Mucosa of descending colon (tissue), 3 donors: Measurements from ENCODE around the gene GREB1. TPM values are rescaled to one million over a fixed set of nuclear protein-coding genes. Genes with fewer than 3 reads are reported as not detected.

ENCODE experiments used
- ATAC-seq: fragments of 200-7000 bp; cut with Tn5 transposase; one replicate; pipeline ENCODE4 v1.9.1; 2020; ENCODE audit warnings: mild to moderate bottlenecking, moderate library complexity
- DNase-seq, 3 donors: peaks; one replicate each; pipeline ENCODE4 v3.0.0-alpha.2; 2020
- H3K36me3 ChIP-seq: fragments of 200-600 bp; one replicate; pipeline ENCODE4 v1.8.0; 2021; ENCODE audit warnings: low read depth, mild to moderate bottlenecking
- H3K4me1 ChIP-seq: fragments of 200-600 bp; one replicate; pipeline ENCODE4 v1.8.0; 2021; ENCODE audit warnings: low read depth, mild to moderate bottlenecking
- H3K4me3 ChIP-seq: fragments of 200-600 bp; one replicate; pipeline ENCODE4 v1.8.0; 2021; ENCODE audit warnings: mild to moderate bottlenecking
- H3K9me3 ChIP-seq: fragments of 200-600 bp; one replicate; pipeline ENCODE4 v1.8.0; 2021; ENCODE audit warnings: mild to moderate bottlenecking
- intact Hi-C, 2 donors: fragments of 100-400 bp; cut with DNase I in 1 of 2; cut with micrococcal nuclease in 1 of 2; formaldehyde crosslinking; loops; one replicate each; pipeline versions ENCODE4 v1.11.0 to v1.11.1; 2022; cut with DNase I, micrococcal nuclease
- total RNA-seq, 3 donors: library from RNA; stranded (reverse); fragmentation: NEBNext Ultra II Directional in 2 of 3; extraction: Animal tissue kit (Norgen Biotek cat#: 25700) in 2 of 3; gene quantifications; one replicate each; pipeline versions ENCODE4 v1.2.1 to v1.2.4, GENCODE V29; 2021 to 2023
- TF ChIP-seq, protein P1 (sequence below): fragments of 200-600 bp; IDR thresholded peaks from one replicate; pipeline ENCODE4 v1.8.0; 2022; ENCODE audit warnings: antibody characterized with exemption, mild to moderate bottlenecking
- donor health status: DM: no; HTN: no; CAD: no; lungs with moderate emphysema.
- donor health status: DM: no; HTN: no; CAD: no.
- donor health status: DM: no; HTN: yes; CAD: no.

The GREB1 gene
- total RNA-seq, 3 donors from 2014 or later: 1.4 to 2.5 (median 1.6) TPM

DNA sequence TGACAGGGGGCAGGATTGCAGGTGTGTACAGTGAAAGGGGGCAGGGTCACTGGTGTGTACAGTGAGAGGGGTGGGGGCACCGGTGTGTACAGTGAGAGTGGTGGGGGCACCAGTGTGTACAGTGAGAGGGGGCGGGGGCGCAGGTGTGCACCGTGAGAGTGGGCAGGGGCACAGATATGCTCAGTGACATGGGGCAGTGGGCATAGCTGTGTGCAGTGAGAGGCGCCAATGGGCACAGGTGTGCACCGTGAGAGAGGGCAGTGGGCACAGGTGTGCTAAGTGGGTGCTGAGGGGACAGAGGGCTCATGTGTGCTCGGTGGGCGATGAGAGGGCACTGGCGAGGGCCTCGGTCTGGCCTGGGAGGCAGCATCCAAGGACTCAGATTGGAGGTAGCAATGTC lies 63.0 kb downstream of the GREB1 start:
- intact Hi-C loops: no loop called here
- no peaks in the 10 kb centered on the region for H3K9me3 ChIP-seq
- H3K4me3 ChIP-seq: no peak overlapping the region
- no peaks in the 10 kb centered on the region for H3K4me1 ChIP-seq
- ATAC-seq: no peak
- H3K36me3 ChIP-seq: no peaks in the 10 kb centered on the region
- DNase-seq: no peak
- TF ChIP-seq, protein P1, sequence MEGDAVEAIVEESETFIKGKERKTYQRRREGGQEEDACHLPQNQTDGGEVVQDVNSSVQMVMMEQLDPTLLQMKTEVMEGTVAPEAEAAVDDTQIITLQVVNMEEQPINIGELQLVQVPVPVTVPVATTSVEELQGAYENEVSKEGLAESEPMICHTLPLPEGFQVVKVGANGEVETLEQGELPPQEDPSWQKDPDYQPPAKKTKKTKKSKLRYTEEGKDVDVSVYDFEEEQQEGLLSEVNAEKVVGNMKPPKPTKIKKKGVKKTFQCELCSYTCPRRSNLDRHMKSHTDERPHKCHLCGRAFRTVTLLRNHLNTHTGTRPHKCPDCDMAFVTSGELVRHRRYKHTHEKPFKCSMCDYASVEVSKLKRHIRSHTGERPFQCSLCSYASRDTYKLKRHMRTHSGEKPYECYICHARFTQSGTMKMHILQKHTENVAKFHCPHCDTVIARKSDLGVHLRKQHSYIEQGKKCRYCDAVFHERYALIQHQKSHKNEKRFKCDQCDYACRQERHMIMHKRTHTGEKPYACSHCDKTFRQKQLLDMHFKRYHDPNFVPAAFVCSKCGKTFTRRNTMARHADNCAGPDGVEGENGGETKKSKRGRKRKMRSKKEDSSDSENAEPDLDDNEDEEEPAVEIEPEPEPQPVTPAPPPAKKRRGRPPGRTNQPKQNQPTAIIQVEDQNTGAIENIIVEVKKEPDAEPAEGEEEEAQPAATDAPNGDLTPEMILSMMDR: no peak

DNA sequence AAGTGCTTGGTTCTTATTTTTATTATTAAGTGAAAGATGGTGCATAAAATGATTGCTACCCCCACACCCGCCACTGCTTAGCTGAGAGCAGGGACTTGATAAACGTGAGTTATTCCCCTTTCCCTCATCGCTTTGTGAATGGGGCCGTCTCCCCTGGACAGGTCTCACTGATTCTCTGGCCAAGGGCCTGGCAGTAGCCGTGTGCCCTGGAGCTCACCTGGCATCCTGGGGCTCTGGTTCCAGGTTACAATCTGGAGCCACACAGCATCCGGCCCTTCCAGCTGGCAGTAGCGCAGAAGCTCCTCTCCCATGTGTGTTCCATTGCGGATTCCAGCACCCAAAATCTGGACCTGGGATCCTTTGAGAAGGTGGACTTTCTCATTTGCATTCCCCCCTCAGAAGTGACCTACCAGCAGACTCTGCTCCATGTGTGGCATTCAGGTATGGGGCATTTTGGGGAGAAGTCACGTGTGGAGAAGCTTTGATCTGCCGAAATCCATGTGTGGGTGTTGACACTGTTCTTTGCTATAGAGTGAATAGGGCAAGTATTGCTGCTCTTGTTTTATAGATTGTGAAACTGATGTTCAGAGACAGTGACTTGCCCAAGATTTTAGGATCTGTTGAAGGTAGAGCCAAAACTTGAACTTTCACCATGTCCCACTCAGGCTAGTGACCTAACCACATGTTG lies 63.8 kb downstream of the GREB1 start:
- TF ChIP-seq, protein P1: no peak
- intact Hi-C loops: no loop called here
- ATAC-seq: no peak

DNA sequence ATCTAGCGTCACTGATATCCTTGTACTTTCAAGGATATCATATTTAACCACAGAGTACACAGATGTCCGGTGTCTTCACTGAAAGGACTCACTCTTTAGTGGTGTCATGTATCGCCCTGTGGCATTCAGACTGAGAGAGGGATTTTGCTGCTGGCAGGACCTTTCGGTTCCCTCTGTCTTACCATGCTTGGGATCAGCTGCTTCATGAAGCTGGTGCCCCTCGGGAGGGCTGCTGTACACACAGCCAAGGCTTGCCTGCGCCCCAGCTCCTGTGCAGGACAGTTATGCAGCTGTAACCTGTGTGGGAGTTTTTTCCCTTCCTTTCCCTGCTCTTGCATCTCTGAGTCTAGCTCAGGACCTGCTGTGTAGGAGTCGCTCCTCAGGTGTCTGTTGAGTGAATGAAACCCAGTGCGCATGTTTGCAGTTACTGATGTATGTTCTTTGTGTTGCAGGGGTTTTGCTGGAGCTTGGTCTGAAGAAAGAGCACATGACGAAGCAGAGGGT lies 64.4 kb downstream of the GREB1 start:
- TF ChIP-seq, protein P1: no peak
- H3K4me3 ChIP-seq: no peak overlapping the region
- intact Hi-C loops: no loop called here
- no peak for ATAC-seq
- DNase-seq: no peak
- no peaks in the 10 kb centered on the region for H3K4me1 ChIP-seq
- no peaks in the 10 kb centered on the region for H3K36me3 ChIP-seq
- H3K9me3 ChIP-seq: no peaks in the 10 kb centered on the region

More for the DNA sequence above, 63.8 kb downstream of the GREB1 start:
- Histone ChIP-seq H3K36me3 (no peaks in the 10 kb centered on the region), H3K4me3 (no peak overlapping the region), H3K4me1 (no peaks in the 10 kb centered on the region), H3K9me3 (no peaks in the 10 kb centered on the region)
- DNase-seq: no peak

DNA sequence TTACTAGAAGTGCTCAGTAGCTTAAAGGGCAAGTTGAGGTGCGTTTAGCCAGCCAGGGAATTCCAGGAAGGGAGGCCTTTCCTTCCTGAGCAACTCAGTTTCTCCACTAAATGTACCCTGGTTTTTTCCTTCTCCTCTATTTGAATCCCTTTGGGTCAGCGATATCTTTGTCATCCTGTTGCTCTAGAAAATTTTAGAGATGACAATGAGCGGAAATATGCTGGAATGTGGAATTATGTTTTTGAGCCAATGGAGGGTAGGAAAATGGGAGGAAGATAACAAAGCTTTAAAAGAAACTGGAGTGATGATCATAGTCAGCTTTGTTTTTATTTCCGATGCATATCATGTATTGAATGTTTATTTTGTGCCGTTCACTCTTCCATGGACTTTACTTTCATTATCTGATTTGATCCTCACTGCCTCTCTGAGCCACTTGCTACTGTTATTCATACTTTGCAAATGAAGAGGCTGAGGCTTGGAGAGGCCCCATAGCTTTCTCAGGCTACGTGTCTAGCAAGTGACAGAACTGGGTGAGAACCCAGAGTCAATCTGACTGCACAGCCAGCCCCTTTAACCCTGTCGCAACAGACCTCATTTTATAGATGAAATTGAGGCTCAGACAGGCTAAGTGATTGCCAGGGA lies 68.8 kb downstream of the GREB1 start:
- no peak for ATAC-seq
- no peaks in the 10 kb centered on the region for H3K9me3 ChIP-seq
- H3K4me3 ChIP-seq: no peak overlapping the region
- TF ChIP-seq, protein P1: no peak
- H3K36me3 ChIP-seq: no peaks in the 10 kb centered on the region
- no peaks in the 10 kb centered on the region for H3K4me1 ChIP-seq
- no peak for DNase-seq
- intact Hi-C loops: no loop called here

DNA sequence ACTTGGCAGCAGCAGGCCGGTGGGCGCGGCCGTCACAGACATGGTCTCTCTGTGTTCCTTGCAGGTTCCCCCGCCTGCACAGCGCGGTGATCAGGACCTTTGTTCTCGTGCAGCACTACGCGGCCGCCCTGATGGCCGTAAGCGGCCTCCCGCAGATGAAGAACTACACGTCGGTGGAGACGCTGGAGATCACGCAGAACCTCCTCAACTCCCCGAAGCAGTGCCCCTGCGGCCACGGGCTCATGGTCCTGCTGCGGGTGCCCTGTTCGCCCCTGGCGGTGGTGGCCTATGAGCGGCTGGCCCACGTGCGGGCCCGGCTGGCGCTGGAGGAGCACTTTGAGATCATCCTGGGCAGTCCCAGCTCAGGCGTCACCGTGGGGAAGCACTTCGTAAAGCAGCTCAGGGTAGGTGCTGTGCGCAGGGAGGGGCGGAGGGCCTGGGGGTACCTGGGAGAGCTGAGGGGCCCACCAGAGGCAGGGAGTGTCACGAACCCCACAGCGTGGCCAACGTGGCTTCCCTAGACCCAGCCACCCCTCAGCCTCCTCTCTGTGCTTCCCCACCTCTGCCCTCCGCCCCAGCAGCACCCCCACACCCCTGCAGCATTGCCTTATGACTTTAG lies 76.9 kb downstream of the GREB1 start:
- ATAC-seq (no peak), DNase-seq (no peak)
- TF ChIP-seq, protein P1: no peak
- no peaks in the 10 kb centered on the region for H3K4me1 ChIP-seq
- no peaks in the 10 kb centered on the region for H3K36me3 ChIP-seq
- no peaks in the 10 kb centered on the region for H3K9me3 ChIP-seq
- intact Hi-C loops: no loop called here
- H3K4me3 ChIP-seq: no peak overlapping the region
